OCI-LY3 (cell line): ENCODE data around the gene NPPA.

Source experiments
- H2AFZ ChIP-seq: fragments of 200-600, 300-600 bp; shearing (Covaris generic); 2 replicates; pipeline ENCODE4 v1.6.0; 2014; ENCODE audit warnings: antibody characterized with exemption, low read depth, low read length
- H3K27ac ChIP-seq: fragments of 200-600, 300-600 bp; sonication (generic); 2 replicates; pipeline ENCODE4 v1.5.1; 2014; ENCODE audit warnings: mild to moderate bottlenecking, low read length, moderate library complexity, mixed read lengths
- H3K27me3 ChIP-seq: fragments of 200-600, 300-600 bp; sonication (generic); 2 replicates; pipeline ENCODE4 v1.6.1; 2014; ENCODE audit warnings: low read depth, low read length, mixed read lengths
- H3K36me3 ChIP-seq: fragments of 200-600, 300-600 bp; sonication (generic); replicated peaks from 2 replicates; pipeline ENCODE3; 2014; ENCODE audit warnings: low read depth, low read length, mixed read lengths
- H3K4me1 ChIP-seq: fragments of 300-600, 200-600 bp; sonication (generic); 2 replicates; pipeline ENCODE4 v1.6.1; 2014; ENCODE audit warnings: low read length, mixed read lengths
- H3K4me2 ChIP-seq: fragments of 200-600, 300-600 bp; sonication (generic); 2 replicates; pipeline ENCODE4 v1.6.1; 2014; ENCODE audit warnings: low read length, mixed read lengths
- H3K4me3 ChIP-seq: fragments of 300-600, 200-600 bp; sonication (generic); 2 replicates; pipeline ENCODE4 v1.5.1; 2014; ENCODE audit warnings: antibody characterized with exemption, mild to moderate bottlenecking, low read length, moderate library complexity
- H3K79me2 ChIP-seq: fragments of 300-600, 200-600 bp; shearing (Covaris generic); 2 replicates; pipeline ENCODE4 v1.6.1; 2014; ENCODE audit warnings: mild to moderate bottlenecking, low read length, mixed read lengths
- H3K9ac ChIP-seq: fragments of 300-600, 200-600 bp; shearing (Covaris generic); 2 replicates; pipeline ENCODE4 v1.6.0; 2014; ENCODE audit warnings: mild to moderate bottlenecking, low read length, moderate library complexity
- H3K9me3 ChIP-seq: fragments of 200-600, 300-600 bp; shearing (Covaris generic); 2 replicates; pipeline ENCODE4 v1.6.1; 2014; ENCODE audit warnings: low read length, mixed read lengths; ENCODE audit not compliant: insufficient read depth
- H4K20me1 ChIP-seq: fragments of 200-600, 300-600 bp; sonication (generic); 2 replicates; pipeline ENCODE4 v1.6.1; 2016; ENCODE audit warnings: low read length, mixed read lengths; ENCODE audit not compliant: insufficient read depth
- CTCF ChIP-seq: fragments of 200-600, 300-600 bp; sonication (generic); IDR thresholded peaks from 2 replicates; pipeline ENCODE4 v1.5.1; 2014; ENCODE audit warnings: antibody characterized with exemption, low read length, low read depth
- EZH2phosphoT487 ChIP-seq: fragments of 200-600 bp; shearing (Covaris generic); IDR thresholded peaks from 2 replicates; pipeline ENCODE4 v1.6.1; 2018; ENCODE audit warnings: antibody characterized with exemption, mixed run types, low read depth

NPPA gene

GRCh38 chr1:11888877-11889208 lies 41.3 kb upstream of the NPPA start:
- no peaks in the 10 kb centered on the region for H3K79me2 ChIP-seq
- H3K4me1 ChIP-seq: no peaks in the 10 kb centered on the region
- no peaks in the 10 kb centered on the region for H3K9me3 ChIP-seq
- no peak overlapping the region for H3K27ac ChIP-seq
- no peak overlapping the region for H3K4me2 ChIP-seq
- no peak overlapping the region for H3K9ac ChIP-seq
- H3K36me3 ChIP-seq: no peaks in the 10 kb centered on the region
- H3K4me3 ChIP-seq: no peak overlapping the region
- no peak overlapping the region for H2AFZ ChIP-seq
- H3K27me3 ChIP-seq: no peaks in the 10 kb centered on the region
- no peaks in the 10 kb centered on the region for H4K20me1 ChIP-seq
- TF ChIP-seq EZH2phosphoT487 (no peak), CTCF (no peak)

GRCh38 chr1:11888206-11888876 lies 40.8 kb upstream of the NPPA start:
- Histone ChIP-seq H4K20me1 (no peaks in the 10 kb centered on the region), H3K9ac (no peak overlapping the region), H3K36me3 (no peaks in the 10 kb centered on the region), H3K79me2 (no peaks in the 10 kb centered on the region), H2AFZ (no peak overlapping the region), H3K4me1 (no peaks in the 10 kb centered on the region), H3K27ac (no peak overlapping the region), H3K4me3 (no peak overlapping the region), H3K27me3 (no peaks in the 10 kb centered on the region), H3K4me2 (no peak overlapping the region), H3K9me3 (no peaks in the 10 kb centered on the region)
- TF ChIP-seq CTCF (no peak), EZH2phosphoT487 (no peak)

GRCh38 chr1:11887666-11888007 lies 40.1 kb upstream of the NPPA start:
- H2AFZ ChIP-seq: no peak overlapping the region
- no peak overlapping the region for H3K4me3 ChIP-seq
- no peaks in the 10 kb centered on the region for H3K36me3 ChIP-seq
- no peaks in the 10 kb centered on the region for H3K9me3 ChIP-seq
- H4K20me1 ChIP-seq: no peaks in the 10 kb centered on the region
- no peak overlapping the region for H3K27ac ChIP-seq
- no peaks in the 10 kb centered on the region for H3K4me1 ChIP-seq
- no peaks in the 10 kb centered on the region for H3K27me3 ChIP-seq
- no peak overlapping the region for H3K4me2 ChIP-seq
- TF ChIP-seq CTCF (no peak), EZH2phosphoT487 (no peak)
- no peaks in the 10 kb centered on the region for H3K79me2 ChIP-seq
- H3K9ac ChIP-seq: no peak overlapping the region

GRCh38 chr1:11886986-11887665 lies 39.5 kb upstream of the NPPA start:
- no peaks in the 10 kb centered on the region for H4K20me1 ChIP-seq
- H3K36me3 ChIP-seq: no peaks in the 10 kb centered on the region
- no peak overlapping the region for H3K4me3 ChIP-seq
- no peaks in the 10 kb centered on the region for H3K4me1 ChIP-seq
- H3K9me3 ChIP-seq: no peaks in the 10 kb centered on the region
- no peak overlapping the region for H3K27ac ChIP-seq
- no peak overlapping the region for H3K9ac ChIP-seq
- no peak overlapping the region for H3K4me2 ChIP-seq
- H3K79me2 ChIP-seq: no peaks in the 10 kb centered on the region
- no peaks in the 10 kb centered on the region for H3K27me3 ChIP-seq
- no peak for TF ChIP-seq CTCF
- TF ChIP-seq EZH2phosphoT487: no peak
- no peak overlapping the region for H2AFZ ChIP-seq
